Measurements from ENCODE around the gene UBE2Q2.

Gene UBE2Q2

DNA sequence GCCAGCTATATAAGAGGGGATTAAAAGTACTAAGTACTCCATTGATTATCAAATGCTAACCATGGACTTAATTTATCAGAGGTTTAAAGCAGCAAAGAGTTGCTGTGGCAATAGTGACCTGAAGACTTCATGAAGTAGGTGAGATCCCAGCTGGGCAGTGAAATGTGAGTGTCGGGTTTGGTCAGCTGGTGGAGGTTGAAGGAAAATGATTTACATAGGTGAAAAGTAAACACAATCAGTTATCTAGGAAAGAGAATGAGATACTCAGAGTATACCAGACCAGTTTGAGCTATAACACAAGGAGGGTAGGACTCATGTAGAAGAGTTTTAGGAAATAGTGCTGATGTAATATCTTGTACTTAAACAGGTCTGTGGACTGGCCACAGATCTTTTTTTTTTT lies 43.9 kb downstream of the UBE2Q2 start:
- TF ChIP-seq, protein P1, sequence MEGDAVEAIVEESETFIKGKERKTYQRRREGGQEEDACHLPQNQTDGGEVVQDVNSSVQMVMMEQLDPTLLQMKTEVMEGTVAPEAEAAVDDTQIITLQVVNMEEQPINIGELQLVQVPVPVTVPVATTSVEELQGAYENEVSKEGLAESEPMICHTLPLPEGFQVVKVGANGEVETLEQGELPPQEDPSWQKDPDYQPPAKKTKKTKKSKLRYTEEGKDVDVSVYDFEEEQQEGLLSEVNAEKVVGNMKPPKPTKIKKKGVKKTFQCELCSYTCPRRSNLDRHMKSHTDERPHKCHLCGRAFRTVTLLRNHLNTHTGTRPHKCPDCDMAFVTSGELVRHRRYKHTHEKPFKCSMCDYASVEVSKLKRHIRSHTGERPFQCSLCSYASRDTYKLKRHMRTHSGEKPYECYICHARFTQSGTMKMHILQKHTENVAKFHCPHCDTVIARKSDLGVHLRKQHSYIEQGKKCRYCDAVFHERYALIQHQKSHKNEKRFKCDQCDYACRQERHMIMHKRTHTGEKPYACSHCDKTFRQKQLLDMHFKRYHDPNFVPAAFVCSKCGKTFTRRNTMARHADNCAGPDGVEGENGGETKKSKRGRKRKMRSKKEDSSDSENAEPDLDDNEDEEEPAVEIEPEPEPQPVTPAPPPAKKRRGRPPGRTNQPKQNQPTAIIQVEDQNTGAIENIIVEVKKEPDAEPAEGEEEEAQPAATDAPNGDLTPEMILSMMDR (IDR thresholded peaks at IDR 0.05; ENCODE audit: low read depth, low read length, missing control alignments), result no peak
- Histone ChIP-seq H3K4me3 (ENCODE audit: low read depth, low read length) (no peak overlapping the region), H3K27ac (no peak overlapping the region), H3K36me3 (replicated peaks) (peaks cover 3% of the 10 kb centered on the region), H3K27me3 (replicated peaks) (no peaks in the 10 kb centered on the region)
- in situ Hi-C loops (cut with HindIII; ENCODE audit: low pct_ligation_motif_present, low sequenced_read_pairs), result no loop called here
- DNase-seq, result no peak

DNA sequence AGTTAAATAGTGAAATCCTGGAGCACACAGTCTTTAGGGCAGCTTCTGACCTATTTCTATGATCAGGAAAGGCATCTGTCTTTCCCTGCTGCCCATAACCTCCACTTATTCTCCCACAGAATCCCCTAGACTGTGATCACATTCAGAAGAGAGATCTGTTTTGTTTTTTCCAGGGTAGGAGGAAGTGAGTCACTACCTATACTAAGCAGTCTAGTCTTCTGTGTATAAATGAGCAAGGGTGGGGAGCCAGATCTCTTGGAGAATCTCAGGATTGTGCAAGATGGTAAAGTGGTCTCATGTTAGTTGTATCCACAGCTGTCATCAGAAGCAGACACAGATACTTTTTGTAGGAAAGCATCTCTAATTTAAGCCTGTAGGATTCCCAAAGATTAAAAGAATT lies 48.6 kb downstream of the UBE2Q2 start:
- H3K36me3 ChIP-seq (replicated peaks), result peaks cover 3% of the 10 kb centered on the region
- no peak overlapping the region for H3K4me3 ChIP-seq (ENCODE audit: low read depth, low read length)
- H3K27me3 ChIP-seq (replicated peaks), result no peaks in the 10 kb centered on the region
- DNase-seq, result peak; percentile 92
- peak overlapping the region; percentile 97 for H3K27ac ChIP-seq
- TF ChIP-seq, protein P1 (IDR thresholded peaks at IDR 0.05; ENCODE audit: low read depth, low read length, missing control alignments), result no peak
- in situ Hi-C loops (cut with HindIII; ENCODE audit: low pct_ligation_motif_present, low sequenced_read_pairs), result no loop called here

DNA sequence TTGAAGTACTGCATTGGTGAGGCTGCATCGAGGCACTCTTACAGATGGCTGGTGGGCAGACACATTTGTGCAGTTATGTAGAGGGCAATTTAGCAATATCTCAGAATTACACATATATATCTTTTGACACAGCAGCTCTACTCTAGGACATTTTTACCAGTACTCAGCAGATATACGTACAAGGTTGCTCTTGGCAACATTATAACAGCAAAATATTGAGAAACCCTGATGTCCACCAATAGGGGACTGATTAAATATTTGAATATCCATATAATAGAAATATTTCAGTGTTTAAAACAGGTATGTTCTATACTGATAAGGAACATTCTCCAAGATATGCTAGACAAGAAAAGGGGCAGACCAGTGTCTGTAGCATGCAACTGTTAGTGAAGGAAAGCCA lies 52.5 kb downstream of the UBE2Q2 start:
- Histone ChIP-seq H3K27me3 (replicated peaks) (no peaks in the 10 kb centered on the region), H3K4me3 (ENCODE audit: low read depth, low read length) (no peak overlapping the region), H3K27ac (no peak overlapping the region), H3K36me3 (replicated peaks) (peaks cover 4% of the 10 kb centered on the region)
- in situ Hi-C loops (cut with HindIII; ENCODE audit: low pct_ligation_motif_present, low sequenced_read_pairs), result no loop called here
- TF ChIP-seq, protein P1 (IDR thresholded peaks at IDR 0.05; ENCODE audit: low read depth, low read length, missing control alignments), result no peak
- DNase-seq, result no peak

DNA sequence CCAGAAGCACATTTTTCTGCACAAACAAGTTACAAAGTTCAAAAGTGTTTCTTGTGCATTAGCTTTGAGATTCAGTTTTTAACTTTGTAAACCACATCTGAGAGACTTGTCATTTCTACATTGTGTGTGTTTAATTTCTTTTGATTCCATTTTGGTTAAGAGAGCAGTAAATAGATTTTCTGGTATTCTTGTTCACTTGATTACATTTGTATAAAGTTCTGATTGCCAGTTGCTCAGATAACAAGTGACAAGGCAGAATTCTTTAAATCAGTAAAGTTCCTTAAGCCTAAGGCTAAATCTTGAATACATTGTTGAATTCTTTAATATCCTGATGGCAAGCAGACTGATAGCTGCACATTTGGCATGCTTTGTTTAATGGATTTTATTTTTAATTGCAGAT lies 57.3 kb downstream of the UBE2Q2 start:
- Histone ChIP-seq H3K4me3 (ENCODE audit: low read depth, low read length) (no peak overlapping the region), H3K27ac (no peak overlapping the region), H3K27me3 (replicated peaks) (no peaks in the 10 kb centered on the region), H3K36me3 (replicated peaks) (peaks cover 9% of the 10 kb centered on the region)
- no peak for DNase-seq
- TF ChIP-seq, protein P1 (IDR thresholded peaks at IDR 0.05; ENCODE audit: low read depth, low read length, missing control alignments), result no peak
- in situ Hi-C loops (cut with HindIII; ENCODE audit: low pct_ligation_motif_present, low sequenced_read_pairs), result no loop called here

DNA sequence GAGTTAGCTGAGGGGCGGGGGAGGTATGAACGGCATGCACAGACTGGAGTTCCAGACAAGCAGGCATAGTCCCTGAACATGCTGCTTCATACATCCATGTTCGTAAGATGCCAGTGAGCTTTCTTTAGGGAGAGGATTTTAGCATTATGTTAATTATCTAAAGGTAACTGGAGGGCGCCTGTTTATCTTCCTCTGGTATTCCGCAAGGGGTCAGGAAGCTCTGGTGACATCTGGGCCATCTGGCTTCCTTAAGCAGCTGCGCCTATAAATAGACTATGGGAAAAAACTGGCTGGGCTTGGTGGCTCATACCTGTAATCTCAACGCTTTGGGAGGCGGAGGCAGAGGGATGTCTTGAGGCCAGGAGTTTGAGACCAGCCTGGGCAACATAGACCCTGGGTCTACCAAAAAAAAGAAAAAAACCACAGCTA lies 58.9 kb downstream of the UBE2Q2 start:
- no peak overlapping the region for H3K4me3 ChIP-seq (ENCODE audit: low read depth, low read length)
- in situ Hi-C loops (cut with HindIII; ENCODE audit: low pct_ligation_motif_present, low sequenced_read_pairs), result no loop called here
- peaks cover 10% of the 10 kb centered on the region for H3K36me3 ChIP-seq (replicated peaks)
- DNase-seq, result no peak
- TF ChIP-seq, protein P1 (IDR thresholded peaks at IDR 0.05; ENCODE audit: low read depth, low read length, missing control alignments), result no peak
- no peak overlapping the region for H3K27ac ChIP-seq
- H3K27me3 ChIP-seq (replicated peaks), result no peaks in the 10 kb centered on the region

All from brain microvascular endothelial cell (primary cell).